Fibroblast of lung (primary cell): ENCODE measurements around the gene TMEM74B. TPM values are rescaled to one million over a fixed set of nuclear protein-coding genes. Genes with fewer than 3 reads are reported as not detected.

Source experiments
- DNase-seq, 2 donors: peaks; one replicate each; pipeline versions ENCODE4 v3.0.0 to v3.0.0-alpha.2; 2010; ENCODE audit warnings: low read depth in 2 of 2
- H2AFZ ChIP-seq: 2 replicates; pipeline ENCODE4 v1.5.1; 2012; ENCODE audit warnings: low read length, control low read depth, inconsistent platforms
- H3K27ac ChIP-seq: 2 replicates; pipeline ENCODE4 v1.5.1; 2011; ENCODE audit warnings: low read length, control low read depth; ENCODE audit not compliant: insufficient read depth
- H3K27me3 ChIP-seq: 2 replicates; pipeline ENCODE4 v1.5.1; 2011; ENCODE audit warnings: mild to moderate bottlenecking, low read length; ENCODE audit not compliant: control insufficient read depth, insufficient read depth
- H3K36me3 ChIP-seq: 2 replicates; pipeline ENCODE4 v1.5.1; 2011; ENCODE audit warnings: low read length; ENCODE audit not compliant: control insufficient read depth, insufficient read depth
- H3K4me1 ChIP-seq: 2 replicates; pipeline ENCODE4 v1.5.1; 2011; ENCODE audit warnings: low read length; ENCODE audit not compliant: control insufficient read depth, insufficient read depth; ENCODE audit errors: extremely low read depth
- H3K4me2 ChIP-seq: 2 replicates; pipeline ENCODE4 v1.5.1; 2011; ENCODE audit warnings: low read length, control low read depth; ENCODE audit not compliant: insufficient read depth; ENCODE audit errors: extremely low read depth
- H3K4me3 ChIP-seq, 4 experiments: fragments of 200-600 bp in 1 of 4; sonication (generic) in 1 of 4; replicated peaks in 1 of 4; 2 replicates each; pipeline ENCODE4 v1.5.1; 2011 to 2016; ENCODE audit warnings: low read length in 4 of 4, low read depth in 3 of 4, mild to moderate bottlenecking in 3 of 4, control low read depth in 2 of 4, inconsistent platforms in 1 of 4, mixed read lengths in 1 of 4; ENCODE audit not compliant: insufficient read depth in 1 of 4; ENCODE audit errors: control extremely low read depth in 1 of 4
- H3K79me2 ChIP-seq: 2 replicates; pipeline ENCODE4 v1.5.1; 2012; ENCODE audit warnings: mild to moderate bottlenecking, low read length, inconsistent platforms; ENCODE audit not compliant: control insufficient read depth, insufficient read depth
- H3K9ac ChIP-seq: 2 replicates; pipeline ENCODE4 v1.5.1; 2011; ENCODE audit warnings: mild to moderate bottlenecking, low read length, control low read depth; ENCODE audit not compliant: insufficient read depth
- H3K9me3 ChIP-seq: 2 replicates; pipeline ENCODE4 v1.5.1; 2012; ENCODE audit warnings: low read depth, low read length; ENCODE audit not compliant: control insufficient read depth, insufficient read depth
- H4K20me1 ChIP-seq: 2 replicates; pipeline ENCODE4 v1.5.1; 2011; ENCODE audit warnings: low read length; ENCODE audit not compliant: control insufficient read depth, insufficient read depth; ENCODE audit errors: extremely low read depth
- CTCF ChIP-seq, 2 donors: IDR thresholded peaks in 1 of 2; conservative IDR thresholded peaks in 1 of 2; 1 replicate in 1 of 2; 2 replicates in 1 of 2; pipeline ENCODE4 v1.5.1; 2011 to 2012; ENCODE audit warnings: low read length in 2 of 2, control low read depth in 1 of 2, inconsistent platforms in 1 of 2, low read depth in 1 of 2, mild to moderate bottlenecking in 1 of 2
- EZH2 ChIP-seq: IDR thresholded peaks from 2 replicates; pipeline ENCODE4 v1.5.1; 2012; ENCODE audit warnings: low read length, control low read depth, mild to moderate bottlenecking; ENCODE audit errors: missing control alignments
- polyA plus RNA-seq, 2 donors: library from polyadenylated mRNA; depleted of rRNA in 1 of 2; stranded (reverse) in 1 of 2; unstranded in 1 of 2; fragments of >200 nt; gene quantifications; 2 replicates each; pipeline ENCODE4 v1.2.1, GENCODE V29; 2011 to 2012; ENCODE audit warnings: missing spikeins in 1 of 2
- total RNA-seq: library from RNA; depleted of rRNA; stranded (reverse); fragments of >200 nt; gene quantifications from 2 replicates; pipeline ENCODE4 v1.2.1, GENCODE V29; 2014

The TMEM74B gene
- total and polyA plus RNA-seq, 2 donors (not counting 1 experiment from before 2014, with no cell fraction given), result not detected

GRCh38 chr20:1212023-1212422 lies 27.2 kb upstream of the TMEM74B start:
- Histone ChIP-seq H3K9me3 (no peaks in the 10 kb centered on the region), H3K36me3 (no peaks in the 10 kb centered on the region), H4K20me1 (no peaks in the 10 kb centered on the region), H3K79me2 (no peaks in the 10 kb centered on the region), H3K9ac (no peak overlapping the region), H3K27me3 (peaks cover 18% of the 10 kb centered on the region), H3K27ac (no peak overlapping the region), H3K4me3 (no peak overlapping the region), H2AFZ (no peak overlapping the region), H3K4me1 (no peaks in the 10 kb centered on the region), H3K4me2 (no peak overlapping the region)
- TF ChIP-seq EZH2 (no peak), CTCF (conservative IDR thresholded peaks at IDR 0.05 in 1 of 2, IDR thresholded peaks at IDR 0.05 in 1 of 2; ENCODE audit: low read depth in 1 of 2, low read length in 2 of 2) (no peak)
- DNase-seq, result no peak

GRCh38 chr20:1210501-1210900 lies 25.7 kb upstream of the TMEM74B start:
- no peaks in the 10 kb centered on the region for H3K4me1 ChIP-seq
- no peak overlapping the region for H3K4me3 ChIP-seq
- no peak overlapping the region for H2AFZ ChIP-seq
- no peaks in the 10 kb centered on the region for H4K20me1 ChIP-seq
- no peaks in the 10 kb centered on the region for H3K9me3 ChIP-seq
- no peaks in the 10 kb centered on the region for H3K36me3 ChIP-seq
- H3K27ac ChIP-seq, result no peak overlapping the region
- no peak overlapping the region for H3K4me2 ChIP-seq
- TF ChIP-seq CTCF (conservative IDR thresholded peaks at IDR 0.05 in 1 of 2, IDR thresholded peaks at IDR 0.05 in 1 of 2; ENCODE audit: low read depth in 1 of 2, low read length in 2 of 2) (no peak), EZH2 (no peak)
- H3K79me2 ChIP-seq, result no peaks in the 10 kb centered on the region
- peaks cover 18% of the 10 kb centered on the region for H3K27me3 ChIP-seq
- peak in 1 of 2 donors; percentile 30 for DNase-seq
- no peak overlapping the region for H3K9ac ChIP-seq

- Histone ChIP-seq H3K27me3 (peaks cover 15% of the 10 kb centered on the region), H3K79me2 (no peaks in the 10 kb centered on the region)
These were observed 24.9 kb upstream of the TMEM74B start for GRCh38 chr20:1209447-1210387.

More at GRCh38 chr20:1209447-1210387, 24.9 kb upstream of the TMEM74B start:
- peak; percentile 37 to 44 for TF ChIP-seq CTCF (conservative IDR thresholded peaks at IDR 0.05 in 1 of 2, IDR thresholded peaks at IDR 0.05 in 1 of 2; ENCODE audit: low read depth in 1 of 2, low read length in 2 of 2)
- TF ChIP-seq EZH2, result no peak
- no peaks in the 10 kb centered on the region for H3K9me3 ChIP-seq
- H2AFZ ChIP-seq, result no peak overlapping the region
- no peaks in the 10 kb centered on the region for H4K20me1 ChIP-seq
- no peak overlapping the region for H3K9ac ChIP-seq
- no peak for DNase-seq
- no peaks in the 10 kb centered on the region for H3K36me3 ChIP-seq
- H3K4me2 ChIP-seq, result no peak overlapping the region
- no peak overlapping the region for H3K4me3 ChIP-seq
- H3K27ac ChIP-seq, result no peak overlapping the region
- no peaks in the 10 kb centered on the region for H3K4me1 ChIP-seq
